Left kidney (tissue), 2 donors: ENCODE data around the gene FAM171A1. TPM values are rescaled to one million over a fixed set of nuclear protein-coding genes. Genes with fewer than 3 reads are reported as not detected.
"Not testable (repeated sequence)": the region's sequence is repeated elsewhere in the genome, so short reads cannot be mapped to it uniquely, and the experiment has no call there.

Experiments used
- DNase-seq: peaks from one replicate; pipeline ENCODE4 v3.0.0-alpha.2; 2013
- polyA plus RNA-seq: library from polyadenylated mRNA; unstranded; fragments of 120-200 nt; gene quantifications from one replicate; pipeline ENCODE4 v1.2.1, GENCODE V29; 2013; ENCODE audit not compliant: insufficient read length

Gene FAM171A1
- polyA plus RNA-seq, 1 donor = 93.2 TPM

DNA sequence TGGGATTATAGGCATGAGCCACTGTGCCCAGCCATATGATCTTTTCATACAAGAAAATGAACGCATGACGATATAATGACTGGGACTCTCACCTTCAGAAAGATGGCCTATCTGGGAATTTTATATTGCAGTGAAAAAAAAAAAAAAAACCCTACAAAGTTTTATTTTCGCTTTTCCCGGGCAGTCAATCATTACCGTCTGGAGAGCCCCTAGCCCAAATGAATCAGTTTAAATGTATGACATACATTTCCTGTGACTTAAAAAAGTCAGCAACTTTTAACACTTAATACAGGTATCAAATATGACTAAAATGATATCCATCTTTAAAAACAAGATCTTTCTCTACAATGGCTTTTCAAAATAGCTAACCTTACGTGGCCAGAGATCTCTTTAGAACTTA is 154.4 kb downstream of the FAM171A1 start:
- no peak for DNase-seq

DNA sequence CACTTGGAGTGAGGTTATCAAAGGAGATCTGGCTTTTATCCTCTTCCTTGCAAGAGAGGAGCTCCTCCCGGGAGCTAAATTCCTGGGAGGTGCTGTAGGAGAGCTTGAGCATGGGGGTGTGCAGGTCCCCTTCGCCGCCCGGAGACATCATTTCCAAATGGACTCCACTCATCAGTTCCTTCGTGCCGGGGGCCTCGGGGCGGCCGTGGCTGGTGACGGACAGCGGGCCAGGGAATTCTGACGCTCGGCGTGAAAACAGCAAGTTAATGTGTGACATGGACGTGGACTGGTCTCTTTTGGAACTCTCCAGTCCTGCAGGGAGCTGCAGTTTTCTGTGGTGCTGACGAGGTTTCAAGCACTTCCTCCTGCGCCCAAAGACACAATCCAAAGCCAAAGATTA is 156.9 kb downstream of the FAM171A1 start:
- DNase-seq = no peak

DNA sequence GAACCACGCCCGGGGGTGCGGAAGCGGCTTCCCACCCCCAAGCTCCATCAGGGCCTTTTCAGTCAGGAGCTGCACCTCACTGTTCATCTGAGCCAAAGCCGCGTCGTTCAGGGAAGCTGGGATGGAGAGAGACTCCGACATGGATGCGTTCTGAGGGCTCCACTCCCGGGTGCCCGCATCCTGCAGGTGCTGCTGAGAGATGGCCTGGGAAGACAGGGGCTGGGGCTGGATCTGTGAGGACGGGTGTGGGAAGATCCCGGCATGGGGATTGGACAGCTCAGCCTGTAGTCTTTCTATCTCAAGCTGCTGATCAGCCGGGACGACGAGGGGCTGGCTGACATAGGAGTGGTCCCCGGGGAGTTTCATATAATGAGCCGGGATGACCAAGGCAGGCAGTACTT is 157.6 kb downstream of the FAM171A1 start:
- no peak for DNase-seq

DNA sequence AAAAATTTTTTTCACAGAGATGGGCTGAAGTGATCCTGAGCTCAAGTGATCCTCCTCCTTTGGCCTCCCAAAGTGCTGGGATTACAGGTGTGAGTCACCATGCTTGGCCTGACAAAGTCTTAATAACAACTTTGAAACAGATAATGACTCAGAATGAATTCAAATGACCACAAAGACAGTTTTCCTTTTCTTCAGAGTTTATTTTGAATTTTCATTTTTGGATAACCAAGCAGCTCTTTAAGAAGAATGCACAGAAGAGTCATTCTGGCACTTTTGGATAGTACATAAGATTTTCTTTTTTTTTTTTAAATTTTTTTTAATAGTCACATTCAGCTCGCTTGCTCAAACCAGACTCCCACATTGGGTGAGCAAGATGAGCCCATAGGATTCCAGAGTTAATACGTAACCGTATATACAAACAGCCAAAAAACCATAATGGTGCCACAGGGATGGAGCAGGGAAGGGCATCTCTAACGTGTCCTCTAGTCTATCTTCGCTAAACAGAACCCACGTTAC is 159.6 kb downstream of the FAM171A1 start:
- DNase-seq = no peak

DNA sequence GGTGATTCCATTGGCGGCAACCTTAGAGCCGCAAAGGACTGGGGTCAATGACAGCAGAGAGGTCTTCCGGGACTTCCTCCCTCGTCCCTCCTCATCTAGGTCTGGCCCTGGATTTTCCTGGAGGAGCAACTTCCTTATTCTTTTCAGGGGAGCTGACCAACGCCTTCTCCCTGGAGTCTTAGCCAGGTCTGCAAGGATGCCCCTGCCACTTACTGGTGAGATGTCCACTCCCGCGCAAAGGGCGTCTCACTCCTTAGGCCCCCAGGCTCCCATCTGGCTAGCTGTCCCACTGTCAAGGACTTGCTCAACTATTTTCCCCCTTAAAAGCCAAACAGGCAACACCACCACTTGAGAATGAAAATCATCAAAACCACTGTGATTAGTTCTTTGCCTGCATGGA is 160.6 kb downstream of the FAM171A1 start:
- DNase-seq = no peak

DNA sequence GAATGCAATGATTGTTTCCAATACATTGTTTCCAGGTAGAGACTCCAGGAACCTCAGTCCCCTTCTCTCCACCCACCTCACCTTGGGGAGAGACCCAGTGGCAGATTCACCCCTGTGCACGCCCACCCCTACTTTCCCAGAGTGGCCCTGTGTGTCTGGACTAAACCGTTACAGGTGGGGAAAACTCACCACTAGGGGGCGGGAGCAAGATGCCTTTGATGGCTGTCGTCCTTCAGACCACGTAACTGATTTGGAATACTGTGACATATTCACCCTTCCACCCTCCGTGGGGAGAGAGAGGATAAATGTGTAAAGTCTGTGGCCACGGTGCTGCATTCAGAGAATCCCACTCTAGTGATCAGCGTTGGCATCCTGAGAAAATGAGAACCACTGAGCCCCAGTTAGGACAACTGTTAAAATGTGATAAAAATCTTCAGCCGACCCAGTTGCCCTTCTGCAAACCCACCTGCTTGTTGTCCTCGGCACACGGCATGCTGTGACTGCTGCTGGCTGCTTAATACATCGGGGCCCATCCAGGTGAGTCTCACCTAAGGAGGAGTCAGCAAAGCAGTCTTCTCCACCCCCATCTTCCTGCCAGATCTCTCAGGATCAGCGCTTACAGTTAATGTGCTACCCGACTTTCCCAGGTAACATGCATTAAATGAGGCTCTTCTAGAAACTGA is 161.1 kb downstream of the FAM171A1 start:
- DNase-seq = peak; percentile 77

DNA sequence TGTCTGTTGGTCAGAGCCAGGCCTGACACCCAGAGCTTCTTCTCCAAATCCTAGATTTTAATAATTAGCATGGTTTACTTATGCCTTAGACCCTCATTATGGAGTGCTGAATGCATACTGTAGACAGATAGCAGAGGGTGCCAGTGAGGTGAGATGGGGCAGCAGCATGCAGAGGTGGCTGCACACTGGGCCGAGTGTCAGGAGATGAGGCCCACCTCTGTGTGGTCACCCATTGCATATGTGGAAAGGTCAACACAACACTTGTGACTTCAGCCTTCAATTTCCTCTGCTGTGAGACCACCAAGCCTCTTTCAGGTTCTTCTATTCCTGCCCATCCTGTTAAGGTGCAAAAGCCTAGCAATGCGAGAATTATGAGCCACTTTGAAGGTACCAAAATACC is 162.9 kb downstream of the FAM171A1 start:
- DNase-seq = no peak

DNA sequence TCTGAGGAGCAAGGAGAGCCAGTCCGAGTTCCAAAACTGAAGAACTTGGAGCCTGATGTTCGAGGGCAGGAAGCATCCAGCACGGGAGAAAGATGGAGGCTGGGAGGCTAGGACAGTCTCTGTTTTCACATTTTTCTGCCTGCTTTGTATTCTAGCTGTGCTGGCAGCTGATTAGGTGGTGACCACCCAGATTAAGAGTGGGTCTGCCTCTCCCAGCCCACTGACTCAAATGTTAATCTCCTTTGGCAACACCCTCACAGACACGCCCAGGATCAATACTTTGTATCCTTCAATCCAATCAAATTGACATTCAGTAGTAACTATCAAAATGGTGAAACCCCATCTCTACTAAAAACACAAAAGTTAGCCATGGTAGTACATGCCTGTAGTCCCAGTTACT is 163.7 kb downstream of the FAM171A1 start:
- DNase-seq = not testable (repeated sequence)

DNA sequence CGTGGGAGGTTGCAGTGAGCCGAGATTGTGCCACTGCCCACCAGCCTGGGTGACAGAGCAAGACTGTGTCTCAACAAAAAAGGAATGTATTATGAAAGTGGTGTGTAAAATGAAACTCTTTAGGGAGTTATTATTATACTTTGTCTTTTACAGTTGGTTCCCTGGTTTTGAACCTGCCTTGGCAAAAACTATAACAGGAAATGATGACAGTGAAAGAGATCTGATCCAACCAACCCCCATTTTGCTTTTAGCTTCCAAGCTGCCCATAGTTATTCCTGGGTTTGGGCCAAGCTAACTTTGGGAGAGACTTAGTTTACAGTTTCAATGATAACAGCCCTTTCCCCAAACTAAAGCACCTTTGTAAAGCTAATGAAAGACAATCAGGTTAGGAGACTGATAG is 168.4 kb downstream of the FAM171A1 start:
- no peak for DNase-seq

DNA sequence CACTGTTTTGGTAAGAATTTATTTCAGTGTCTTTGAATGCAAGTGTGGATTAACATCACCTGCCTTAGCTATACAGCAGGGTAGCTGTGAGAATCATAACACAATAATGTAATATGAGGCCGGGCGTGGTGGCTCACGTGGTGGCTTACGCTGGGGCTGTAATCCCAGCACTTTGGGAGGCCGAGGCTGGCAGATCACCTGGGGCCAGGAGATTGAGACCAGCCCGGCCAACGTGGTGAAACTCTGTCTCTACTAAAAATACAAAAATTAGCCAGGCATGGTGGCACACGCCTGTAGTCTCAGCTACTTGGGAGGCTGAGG is 168.8 kb downstream of the FAM171A1 start:
- DNase-seq = not testable (repeated sequence)

DNA sequence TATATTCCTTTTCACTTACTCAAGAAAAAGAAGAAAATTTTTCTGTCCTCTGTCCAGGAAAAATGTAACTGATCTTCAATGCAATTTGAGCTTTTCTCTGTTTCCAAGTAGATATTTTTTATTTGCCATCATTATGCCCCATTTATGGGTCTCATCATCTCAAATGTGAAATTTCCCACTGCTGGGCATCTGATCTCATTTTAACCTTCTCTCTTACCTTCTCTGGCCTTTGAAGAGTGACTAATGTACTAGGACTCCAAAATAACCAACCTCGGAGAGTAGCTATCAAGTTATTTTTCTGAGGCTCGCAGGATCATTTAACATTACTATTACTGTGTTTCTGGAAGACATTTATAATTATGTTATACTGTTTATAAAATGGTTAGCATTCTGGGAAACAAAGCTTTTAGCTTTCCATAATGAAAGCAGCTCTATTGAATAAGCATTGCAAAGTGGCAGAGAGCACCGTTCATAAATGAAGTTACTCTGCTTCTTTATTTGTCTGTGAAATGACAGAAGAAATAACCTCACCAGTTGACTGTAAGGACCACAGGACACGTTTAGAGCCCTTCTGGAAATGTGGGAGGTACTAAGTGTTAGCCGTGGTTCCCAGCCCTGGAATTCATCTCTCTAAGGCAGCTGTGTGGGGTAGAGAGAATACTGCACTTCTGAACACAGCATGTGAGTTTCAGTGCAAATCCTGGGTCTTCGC is 169.3 kb downstream of the FAM171A1 start:
- no peak for DNase-seq

DNA sequence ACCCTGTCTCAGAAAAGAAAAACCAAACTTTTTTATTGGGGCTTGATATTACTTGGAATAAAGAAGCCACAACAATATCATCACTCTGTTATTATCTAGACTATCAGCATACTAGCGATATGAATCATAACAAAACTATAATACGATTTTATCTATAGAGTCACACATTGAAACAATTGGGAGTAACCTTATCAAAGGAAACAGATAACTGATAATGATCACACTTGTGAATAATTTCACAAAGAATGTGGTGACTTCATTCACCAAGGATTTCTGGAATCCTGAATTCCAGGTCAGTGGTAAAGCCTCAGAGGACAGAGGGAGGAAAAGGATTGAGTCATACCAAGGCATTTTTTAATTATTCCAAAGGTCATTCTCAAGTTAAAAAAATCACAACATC is 170.5 kb downstream of the FAM171A1 start:
- DNase-seq = peak; percentile 18

DNA sequence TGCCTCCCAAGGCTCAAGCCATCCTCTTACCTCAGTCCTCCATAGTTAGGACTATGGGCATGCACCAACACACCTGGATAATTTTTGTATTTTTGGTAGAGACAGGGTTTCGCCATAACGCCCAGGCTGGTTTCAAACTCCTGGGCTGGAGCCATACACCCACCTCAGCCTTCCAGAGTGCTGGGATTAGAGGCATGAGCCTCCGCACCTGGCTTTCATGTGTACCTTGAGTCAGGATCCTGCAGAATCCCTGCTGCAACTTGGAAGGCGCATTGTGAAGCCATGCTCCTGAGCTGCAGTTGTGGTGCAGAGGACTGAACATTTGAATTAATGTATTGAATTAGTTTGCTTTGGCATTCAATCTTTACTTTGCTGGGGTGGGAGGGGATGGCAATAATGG is 173.2 kb downstream of the FAM171A1 start:
- no peak for DNase-seq

DNA sequence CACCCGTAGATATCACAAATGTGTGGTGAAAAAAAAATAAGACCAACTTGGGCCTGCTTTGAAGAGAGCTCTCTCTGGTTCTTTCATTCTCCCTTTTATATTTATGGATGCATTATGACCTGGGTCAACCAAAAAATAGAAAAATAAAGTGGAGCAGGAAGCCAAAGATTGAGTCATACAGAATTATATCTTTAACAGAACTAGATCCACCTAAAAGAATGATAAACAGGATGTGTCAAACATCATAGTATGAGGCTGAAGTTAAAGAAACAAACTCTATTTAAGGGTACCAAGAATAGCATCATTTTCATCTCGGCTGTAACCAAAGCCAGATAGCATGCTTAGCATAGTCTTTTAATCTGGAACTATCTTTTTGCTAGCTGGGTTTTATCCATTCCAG is 173.8 kb downstream of the FAM171A1 start:
- DNase-seq = no peak

DNA sequence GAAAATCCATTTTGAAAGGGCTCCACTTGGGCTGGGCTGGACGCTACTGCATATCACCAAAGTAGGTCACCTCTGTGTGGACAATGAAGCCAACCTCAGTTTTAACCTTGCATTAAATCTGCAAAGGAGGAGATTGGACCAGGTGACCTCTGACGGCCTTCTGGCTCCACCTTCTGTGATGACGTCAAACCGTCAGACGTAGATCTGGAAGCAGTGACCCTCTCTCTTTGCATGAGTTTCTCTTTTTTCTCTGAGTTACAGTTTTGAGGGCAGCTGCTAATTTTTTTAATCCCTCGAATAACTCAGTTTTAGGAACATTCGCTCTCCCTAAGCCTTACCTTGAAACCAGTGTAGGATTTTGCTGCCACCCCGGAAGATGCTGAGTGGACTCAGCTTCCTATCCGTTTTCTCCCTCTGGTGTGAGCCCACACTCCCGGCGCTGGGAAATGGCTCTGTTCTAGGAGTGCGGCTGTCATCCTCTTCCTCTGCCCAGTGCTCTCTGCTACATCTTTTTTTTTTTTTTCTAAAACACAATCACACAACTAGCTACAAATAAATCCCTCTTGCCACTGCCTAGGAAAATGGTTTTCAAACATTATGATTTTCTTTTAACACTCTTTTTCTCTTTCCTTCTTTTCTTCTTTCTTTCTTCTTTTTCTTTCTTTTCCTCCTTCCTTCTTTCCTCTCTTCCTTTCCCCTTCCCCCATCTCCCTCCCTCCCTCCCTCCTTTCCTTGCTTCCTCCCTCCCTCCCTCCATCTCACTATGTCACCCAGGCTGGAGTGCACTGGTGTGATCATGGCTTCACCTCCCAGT is 174.9 kb downstream of the FAM171A1 start:
- DNase-seq = no peak

DNA sequence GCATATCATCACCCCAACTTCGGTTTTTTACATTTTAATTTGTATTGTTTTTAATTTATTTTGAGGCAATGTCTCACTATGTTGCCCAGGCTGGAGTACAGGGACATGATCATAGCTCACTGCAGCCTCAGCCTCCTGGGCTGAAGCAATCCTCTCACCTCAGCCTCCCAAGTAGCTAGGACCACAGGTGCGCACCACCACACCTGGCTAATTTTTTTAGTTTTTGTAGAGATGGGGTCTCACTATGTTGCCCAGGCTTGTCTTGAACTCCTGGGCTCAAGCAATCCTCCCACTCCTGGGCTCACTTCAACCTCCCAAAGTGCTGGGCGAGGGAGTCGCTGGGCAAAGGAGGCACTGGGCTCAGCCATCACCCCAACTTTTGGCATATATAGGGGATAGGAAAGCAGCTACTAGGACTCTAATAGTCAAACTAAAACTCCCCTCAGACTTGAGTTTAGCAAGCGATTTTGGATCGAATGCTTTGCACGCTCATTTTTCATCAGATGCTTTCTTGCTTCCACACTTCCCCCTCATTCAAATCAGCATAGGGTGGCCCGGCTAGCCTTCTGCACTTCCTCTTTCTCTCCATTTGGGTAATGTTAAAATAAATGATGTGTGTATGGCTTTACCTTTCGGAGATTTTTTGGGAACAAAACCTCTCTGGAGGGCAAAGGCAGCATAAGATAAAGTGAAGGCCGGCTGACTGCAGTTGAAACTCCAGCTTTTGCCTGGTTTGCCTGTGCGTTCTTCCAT is 181.8 kb downstream of the FAM171A1 start:
- DNase-seq = no peak

DNA sequence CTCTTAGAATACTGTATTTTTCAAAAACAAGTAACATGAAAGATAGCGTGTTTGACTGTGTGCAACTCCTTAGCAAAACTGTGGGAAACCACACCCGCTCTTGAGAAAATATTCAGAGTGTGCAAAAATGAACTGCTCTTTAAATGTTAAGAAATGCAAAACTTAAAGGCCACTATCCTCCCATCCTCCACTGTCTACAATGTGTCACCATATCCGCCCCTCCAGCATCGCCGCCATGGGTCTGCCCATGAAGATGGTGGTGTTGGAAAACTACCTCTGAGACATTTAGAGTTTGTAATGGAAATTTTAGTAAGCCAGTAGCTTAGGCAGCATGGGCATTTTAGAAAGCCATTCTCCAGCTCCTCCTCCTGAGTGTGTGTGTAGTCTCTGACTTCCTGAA is 182.5 kb downstream of the FAM171A1 start:
- DNase-seq = no peak

DNA sequence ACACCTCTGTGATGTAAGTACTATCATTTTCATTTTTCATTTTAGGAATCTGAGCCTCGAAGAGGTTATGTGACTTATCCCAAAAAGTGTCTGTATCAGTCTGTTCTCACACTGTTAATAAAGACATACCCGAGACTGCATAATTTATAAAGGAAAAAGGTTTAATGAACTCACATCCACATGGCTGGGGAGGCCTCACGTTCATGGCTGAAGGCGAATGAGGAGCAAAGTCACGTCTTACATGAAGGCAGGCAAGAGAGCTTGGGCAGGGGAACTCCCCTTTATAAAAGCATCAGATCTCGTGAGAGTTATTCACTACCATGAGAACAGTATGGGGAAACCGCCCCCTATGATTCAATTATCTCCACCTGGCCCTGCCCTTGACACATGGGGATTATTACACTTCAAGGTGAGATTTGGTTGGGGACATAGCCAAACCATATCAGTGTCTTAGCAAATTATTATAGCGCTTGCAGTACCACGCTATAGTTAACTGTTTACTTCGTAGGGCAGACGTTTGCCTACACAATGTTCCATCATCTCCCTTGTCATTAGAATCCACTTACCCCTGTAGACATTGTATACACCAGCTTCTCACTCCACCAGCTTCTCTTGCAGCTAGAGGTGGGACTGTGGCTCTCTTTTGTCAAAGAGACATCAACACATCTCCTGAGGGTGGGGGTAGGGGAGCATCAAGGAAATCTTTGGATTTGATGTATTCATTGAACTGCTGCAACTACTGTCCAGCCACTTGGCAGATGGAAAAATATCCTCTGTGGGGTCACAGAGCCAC is 187.2 kb downstream of the FAM171A1 start:
- DNase-seq = no peak

DNA sequence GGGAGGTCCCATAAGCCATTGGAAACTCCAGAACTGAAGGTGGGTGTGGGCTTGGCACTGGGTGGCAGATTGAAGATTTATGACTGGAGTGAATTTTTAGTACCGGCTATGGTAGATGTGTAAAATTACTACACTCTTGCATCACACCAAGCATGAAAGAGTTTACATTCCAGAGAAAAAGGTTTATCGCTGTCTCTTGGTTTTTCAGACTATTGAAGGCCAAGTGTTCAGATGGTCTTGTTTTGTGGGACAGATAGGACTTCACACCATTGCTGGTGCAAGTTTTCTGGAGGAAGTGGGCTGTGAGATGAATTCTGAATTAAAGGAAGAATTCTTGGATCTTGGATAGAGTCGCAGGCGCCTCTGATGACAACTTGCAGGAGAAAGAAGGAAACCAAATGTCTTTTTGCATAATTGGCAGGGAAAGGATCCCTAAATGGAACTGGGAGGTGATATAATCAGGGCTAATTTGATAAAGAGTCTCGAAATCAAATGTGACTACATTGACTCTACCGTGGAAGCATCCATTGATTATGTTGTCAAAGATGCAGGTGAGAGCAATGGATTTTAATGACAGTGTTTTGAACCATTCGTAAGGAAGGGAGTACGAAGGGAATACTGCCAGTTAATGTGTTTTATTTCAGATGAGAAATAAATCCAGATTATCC is 188.4 kb downstream of the FAM171A1 start:
- no peak for DNase-seq

DNA sequence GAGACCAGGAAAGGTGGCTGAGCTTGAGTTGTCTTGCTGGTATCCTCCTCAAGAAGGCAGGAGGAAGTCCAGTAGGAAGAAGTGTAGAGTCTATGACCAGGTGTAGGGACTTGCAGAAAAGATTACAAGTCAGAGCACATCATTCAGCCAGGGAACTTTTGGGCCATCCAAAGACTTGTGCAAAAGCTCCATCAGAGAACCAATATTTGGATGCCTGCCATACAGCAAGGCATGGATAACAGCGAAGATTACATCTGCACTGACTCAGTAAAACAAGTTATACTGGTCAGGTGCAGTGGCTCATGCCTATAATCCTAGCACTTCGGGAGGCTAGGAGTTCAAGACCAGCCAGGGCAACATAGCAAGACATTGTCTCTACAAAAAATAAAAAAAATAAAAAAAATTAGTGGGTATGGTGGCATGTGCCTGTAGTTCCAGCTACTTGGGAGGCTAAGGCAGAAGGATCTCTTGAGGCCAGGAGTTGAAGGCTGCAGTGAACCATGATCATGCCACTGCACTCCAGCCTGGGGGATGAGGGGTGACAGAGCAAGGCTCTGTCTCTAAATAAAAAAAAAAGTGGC is 189.4 kb downstream of the FAM171A1 start:
- no peak for DNase-seq

DNA sequence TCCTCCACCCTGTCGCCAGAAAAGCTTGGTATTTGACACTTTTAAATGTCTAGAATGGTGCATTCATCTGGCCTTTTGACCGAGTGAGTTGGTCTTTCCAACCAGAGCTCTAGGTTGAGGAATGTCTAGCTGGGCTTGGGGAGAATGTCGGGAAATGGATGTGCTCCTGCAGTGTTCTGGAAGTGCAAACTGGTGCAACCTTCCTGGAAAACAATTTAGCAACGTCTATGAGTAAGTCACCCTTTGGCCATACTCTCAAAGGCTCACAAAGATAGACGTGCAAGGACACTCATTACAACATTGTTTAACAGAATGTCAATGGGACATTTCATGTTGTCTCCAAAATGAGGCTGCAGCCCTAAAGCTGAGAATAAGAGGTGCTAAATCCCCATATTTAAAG is 190.4 kb downstream of the FAM171A1 start:
- DNase-seq = no peak
